T-cell (primary cell): Measurements from ENCODE around the gene DYSF. TPM values are rescaled to one million over a fixed set of nuclear protein-coding genes. Genes with fewer than 3 reads are reported as not detected.

Experiments
- ATAC-seq, 4 experiments: fragments of 200-7000 bp in 3 of 4; fragments of 150-1000 bp in 1 of 4; cut with Tn5 transposase; replicated peaks in 1 of 4; 1 replicate in 3 of 4; 2 replicates in 1 of 4; pipeline ENCODE4 v1.10.0; 2021; ENCODE audit warnings: moderate library complexity in 3 of 4, mild to moderate bottlenecking in 2 of 4, moderate number of reproducible peaks in 1 of 4
- CTCF ChIA-PET, 2 donors: fragments of 300-600 bp; sonication (Branson Sonifier 250); formaldehyde crosslinking; loops; one replicate each; lab custom pipeline; 2022; ENCODE audit warnings: antibody characterized with exemption in 2 of 2; lab: Charles Lee
- POLR2A ChIA-PET, 2 donors: fragments of 300-600 bp; sonication (Branson Sonifier 250); formaldehyde crosslinking; loops; one replicate each; lab custom pipeline; 2022; ENCODE audit warnings: antibody characterized with exemption in 2 of 2; lab: Charles Lee
- DNase-seq, 35 experiments: peaks; one replicate each; pipeline versions ENCODE4 v3.0.0 to v3.0.0-alpha.2; 2013 to 2023
- H3K27ac ChIP-seq: one replicate; pipeline ENCODE4 v1.5.1; 2013; ENCODE audit warnings: low read length
- H3K27me3 ChIP-seq, 2 experiments: replicated peaks in 1 of 2; 1 replicate in 1 of 2; 2 replicates in 1 of 2; pipeline versions ENCODE4 v1.6.1 to v1.7.0; 2013; ENCODE audit warnings: low read length in 1 of 2, mixed read lengths in 1 of 2; ENCODE audit not compliant: control insufficient read depth in 2 of 2, insufficient read depth in 2 of 2; ENCODE audit errors: extremely low read depth in 1 of 2
- H3K36me3 ChIP-seq, 2 donors: 1 replicate in 1 of 2; 2 replicates in 1 of 2; pipeline versions ENCODE4 v1.6.1 to v1.7.0; 2013; ENCODE audit warnings: low read length in 1 of 2; ENCODE audit not compliant: control insufficient read depth in 2 of 2, insufficient read depth in 1 of 2; ENCODE audit errors: extremely low read depth in 1 of 2
- H3K4me1 ChIP-seq, 2 experiments: 1 replicate in 1 of 2; 2 replicates in 1 of 2; pipeline versions ENCODE4 v1.6.1 to v1.7.0; 2013; ENCODE audit warnings: low read length in 2 of 2, mixed read lengths in 1 of 2; ENCODE audit not compliant: insufficient read depth in 2 of 2, control insufficient read depth in 1 of 2; ENCODE audit errors: extremely low read depth in 1 of 2
- H3K4me3 ChIP-seq, 2 donors: 1 replicate in 1 of 2; 2 replicates in 1 of 2; pipeline versions ENCODE4 v1.5.1 to v1.7.0; 2013; ENCODE audit warnings: mild to moderate bottlenecking in 2 of 2, low read length in 1 of 2, moderate library complexity in 1 of 2; ENCODE audit not compliant: control insufficient read depth in 1 of 2; ENCODE audit errors: extremely low read depth in 1 of 2
- H3K9me3 ChIP-seq: 2 replicates; pipeline ENCODE4 v1.7.0; 2013
- H3K27ac Mint-ChIP-seq, 2 donors: one replicate each; pipeline ENCODE4 v1.8.0; 2020 to 2021; ENCODE audit warnings: mild to moderate bottlenecking in 2 of 2, mixed read lengths in 2 of 2
- H3K27me3 Mint-ChIP-seq, 2 donors: one replicate each; pipeline ENCODE4 v1.8.0; 2021 to 2022; ENCODE audit warnings: mixed read lengths in 2 of 2
- H3K36me3 Mint-ChIP-seq: one replicate; pipeline ENCODE4 v1.8.0; 2021; ENCODE audit warnings: mixed read lengths
- H3K4me1 Mint-ChIP-seq, 3 donors: one replicate each; pipeline ENCODE4 v1.8.0; 2020 to 2022; ENCODE audit warnings: mixed read lengths in 3 of 3, mild to moderate bottlenecking in 1 of 3
- H3K4me3 Mint-ChIP-seq, 3 donors: one replicate each; pipeline ENCODE4 v1.8.0; 2020 to 2022; ENCODE audit warnings: mild to moderate bottlenecking in 3 of 3, mixed read lengths in 3 of 3, moderate library complexity in 3 of 3
- H3K9me3 Mint-ChIP-seq, 3 donors: one replicate each; pipeline ENCODE4 v1.8.0; 2020 to 2022; ENCODE audit warnings: mixed read lengths in 3 of 3
- WGBS: methylation state at CpG from one replicate; pipeline ENCODE4 v1.1.5; 2013; ENCODE audit warnings: missing lambda C conversion rate; ENCODE audit not compliant: insufficient coverage; 5-methylcytosine and 5-hydroxymethylcytosine counted together
- total RNA-seq, 35 experiments: library from RNA in 6 of 35; stranded (reverse) in 6 of 35; fragments of 120-200 nt in 1 of 35; gene quantifications; one replicate each; pipeline versions ENCODE4 v1.2.1 to v1.2.4 and lab custom pipeline; 2013 to 2026

DYSF gene
- total RNA-seq, 5 donors from 2014 or later (not counting 1 experiment from before 2014, with no cell fraction given) = 0.56 to 3.4 (median 1.9) TPM

- DNase-seq = peak in 1 of 35 experiments; percentile 9
- no peak overlapping the region for H3K4me3 ChIP-seq
- H3K9me3 Mint-ChIP-seq = no peaks in the 10 kb centered on the region
- peaks cover 0 to 31% of the 10 kb centered on the region in 2 experiments for H3K27me3 ChIP-seq
- peaks cover 19 to 21% of the 10 kb centered on the region in 2 donors for H3K27me3 Mint-ChIP-seq
- H3K27ac Mint-ChIP-seq = no peak overlapping the region
- CTCF ChIA-PET = no interaction called here
- POLR2A ChIA-PET = no interaction called here
- 80% methylated on average over 6 of the region's 6 CpGs for WGBS
- H3K4me1 Mint-ChIP-seq = peaks cover 7 to 10% (median 7%) of the 10 kb centered on the region in 3 donors
- ATAC-seq = no peak
- no peaks in the 10 kb centered on the region for H3K4me1 ChIP-seq
- no peak overlapping the region for H3K27ac ChIP-seq
- no peak overlapping the region for H3K4me3 Mint-ChIP-seq
- no peaks in the 10 kb centered on the region for H3K9me3 ChIP-seq
- H3K36me3 Mint-ChIP-seq = no peaks in the 10 kb centered on the region
- H3K36me3 ChIP-seq = no peaks in the 10 kb centered on the region
Observed at GRCh38 chr2:71608034-71608433, 154.7 kb downstream of the DYSF start.

- peaks cover 0 to 27% of the 10 kb centered on the region in 2 experiments for H3K27me3 ChIP-seq
- no peaks in the 10 kb centered on the region for H3K9me3 ChIP-seq
- Mint-ChIP-seq H3K27ac (no peak overlapping the region), H3K4me1 (peaks cover 4 to 10% (median 7%) of the 10 kb centered on the region in 3 donors), H3K4me3 (no peak overlapping the region), H3K36me3 (no peaks in the 10 kb centered on the region), H3K9me3 (no peaks in the 10 kb centered on the region), H3K27me3 (peaks cover 16 to 19% of the 10 kb centered on the region in 2 donors)
- no peaks in the 10 kb centered on the region for H3K4me1 ChIP-seq
- H3K4me3 ChIP-seq = no peak overlapping the region
- 79% methylated on average over 10 of the region's 12 CpGs for WGBS
- ATAC-seq (no peak), DNase-seq (peak in 2 of 35 experiments; percentile 0 to 2)
- H3K27ac ChIP-seq = no peak overlapping the region
- POLR2A ChIA-PET = no interaction called here
- H3K36me3 ChIP-seq = no peaks in the 10 kb centered on the region
- CTCF ChIA-PET = no interaction called here
Observed at GRCh38 chr2:71608441-71608840, 155.1 kb downstream of the DYSF start.

GRCh38 chr2:71609029-71609428, 155.7 kb downstream of the DYSF start:
- Histone ChIP-seq H3K27me3 (peaks cover 0 to 26% of the 10 kb centered on the region in 2 experiments), H3K4me3 (no peak overlapping the region), H3K9me3 (no peaks in the 10 kb centered on the region), H3K36me3 (no peaks in the 10 kb centered on the region), H3K4me1 (no peaks in the 10 kb centered on the region), H3K27ac (no peak overlapping the region)
- DNase-seq = peak in 2 of 35 experiments; percentile 3 to 20
- ATAC-seq = no peak
- Mint-ChIP-seq H3K9me3 (no peaks in the 10 kb centered on the region), H3K4me3 (no peak overlapping the region), H3K4me1 (peaks cover 4 to 10% (median 7%) of the 10 kb centered on the region in 3 donors), H3K36me3 (no peaks in the 10 kb centered on the region), H3K27ac (no peak overlapping the region), H3K27me3 (peaks cover 16 to 19% of the 10 kb centered on the region in 2 donors)
- 14% methylated on average over 1 of the region's 1 CpG for WGBS
- CTCF ChIA-PET = no interaction called here
- POLR2A ChIA-PET = no interaction called here

- H3K36me3 Mint-ChIP-seq = no peaks in the 10 kb centered on the region
- POLR2A ChIA-PET = no interaction called here
- no peak overlapping the region for H3K4me3 ChIP-seq
- no peaks in the 10 kb centered on the region for H3K9me3 Mint-ChIP-seq
- H3K4me3 Mint-ChIP-seq = no peak overlapping the region
- H3K27me3 ChIP-seq = peaks cover 0 to 25% of the 10 kb centered on the region in 2 experiments
- CTCF ChIA-PET = no interaction called here
- H3K9me3 ChIP-seq = no peaks in the 10 kb centered on the region
- ATAC-seq (no peak), DNase-seq (no peak)
- no peak overlapping the region for H3K27ac ChIP-seq
- H3K36me3 ChIP-seq = no peaks in the 10 kb centered on the region
- peaks cover 4 to 9% (median 7%) of the 10 kb centered on the region in 3 donors for H3K4me1 Mint-ChIP-seq
- no peak overlapping the region for H3K27ac Mint-ChIP-seq
- no peaks in the 10 kb centered on the region for H3K4me1 ChIP-seq
- H3K27me3 Mint-ChIP-seq = peaks cover 13 to 19% of the 10 kb centered on the region in 2 donors
- WGBS = 56% methylated on average over 1 of the region's 5 CpGs
Observed at GRCh38 chr2:71609441-71609840, 156.1 kb downstream of the DYSF start.

- H3K4me3 ChIP-seq = no peak overlapping the region
- POLR2A ChIA-PET = no interaction called here
- Mint-ChIP-seq H3K27me3 (peaks cover 10 to 20% of the 10 kb centered on the region in 2 donors), H3K4me3 (no peak overlapping the region), H3K4me1 (peaks cover 2 to 4% (median 3%) of the 10 kb centered on the region in 3 donors), H3K27ac (no peak overlapping the region), H3K9me3 (no peaks in the 10 kb centered on the region), H3K36me3 (no peaks in the 10 kb centered on the region)
- no peak for DNase-seq
- no CpG with 5 or more reads among the region's 1 CpG for WGBS
- peaks cover 0 to 22% of the 10 kb centered on the region in 2 experiments for H3K27me3 ChIP-seq
- ATAC-seq = no peak
- CTCF ChIA-PET = no interaction called here
- H3K4me1 ChIP-seq = no peaks in the 10 kb centered on the region
- no peak overlapping the region for H3K27ac ChIP-seq
- no peaks in the 10 kb centered on the region for H3K36me3 ChIP-seq
- no peaks in the 10 kb centered on the region for H3K9me3 ChIP-seq
Observed at GRCh38 chr2:71609958-71610357, 156.6 kb downstream of the DYSF start.

- Mint-ChIP-seq H3K27ac (no peak overlapping the region), H3K27me3 (peaks cover 10 to 18% of the 10 kb centered on the region in 2 donors), H3K4me3 (no peak overlapping the region), H3K4me1 (no peaks in the 10 kb centered on the region), H3K9me3 (no peaks in the 10 kb centered on the region), H3K36me3 (no peaks in the 10 kb centered on the region)
- 83% methylated on average over 6 of the region's 7 CpGs for WGBS
- no peak for ATAC-seq
- CTCF ChIA-PET = no interaction called here
- Histone ChIP-seq H3K4me1 (no peaks in the 10 kb centered on the region), H3K36me3 (no peaks in the 10 kb centered on the region), H3K4me3 (no peak overlapping the region), H3K27me3 (peaks cover 0 to 23% of the 10 kb centered on the region in 2 experiments), H3K27ac (no peak overlapping the region), H3K9me3 (no peaks in the 10 kb centered on the region)
- peak in 1 of 35 experiments; percentile 3 for DNase-seq
- POLR2A ChIA-PET = no interaction called here
Observed at GRCh38 chr2:71610671-71611070, 157.3 kb downstream of the DYSF start.
